Muscle layer of colon (tissue), 2 donors: ENCODE measurements around the gene RBM5.

Source experiments
- H3K27ac ChIP-seq: one replicate; pipeline ENCODE4 v1.7.0; 2013; ENCODE audit warnings: low read depth, mild to moderate bottlenecking, low read length, moderate library complexity
- H3K27me3 ChIP-seq, 2 donors: one replicate each; pipeline ENCODE4 v1.7.0; 2013; ENCODE audit warnings: low read length in 2 of 2, mild to moderate bottlenecking in 2 of 2; ENCODE audit not compliant: insufficient read depth in 2 of 2, control insufficient read depth in 1 of 2
- H3K36me3 ChIP-seq: one replicate; pipeline ENCODE4 v1.7.0; 2013; ENCODE audit warnings: mild to moderate bottlenecking, low read length; ENCODE audit not compliant: insufficient read depth
- H3K4me1 ChIP-seq: one replicate; pipeline ENCODE4 v1.7.0; 2013; ENCODE audit warnings: mild to moderate bottlenecking, low read length; ENCODE audit not compliant: insufficient read depth
- H3K4me3 ChIP-seq, 2 donors: one replicate each; pipeline ENCODE4 v1.7.0; 2013; ENCODE audit warnings: low read length in 2 of 2, low read depth in 1 of 2, mild to moderate bottlenecking in 1 of 2, moderate library complexity in 1 of 2
- H3K9ac ChIP-seq: one replicate; pipeline ENCODE4 v1.7.0; 2013; ENCODE audit warnings: low read length
- H3K9me3 ChIP-seq: one replicate; pipeline ENCODE4 v1.7.0; 2013; ENCODE audit warnings: mild to moderate bottlenecking, low read length
- donor health status: abdominal sarcoma.
- donor health status: Adenocarcinoma of cecum.

The RBM5 gene

GRCh38 chr3:50095352-50095998, 6.8 kb downstream of the RBM5 start:
- Histone ChIP-seq H3K27me3 (no peaks in the 10 kb centered on the region), H3K9ac (no peak overlapping the region), H3K36me3 (peaks cover 75% of the 10 kb centered on the region), H3K9me3 (no peaks in the 10 kb centered on the region), H3K4me1 (peaks cover 12% of the 10 kb centered on the region), H3K4me3 (no peak overlapping the region), H3K27ac (no peak overlapping the region)

GRCh38 chr3:50100386-50100785, 11.7 kb downstream of the RBM5 start:
- Histone ChIP-seq H3K27me3 (no peaks in the 10 kb centered on the region), H3K4me3 (no peak overlapping the region), H3K9ac (no peak overlapping the region), H3K36me3 (peaks cover 83% of the 10 kb centered on the region), H3K9me3 (no peaks in the 10 kb centered on the region), H3K4me1 (no peaks in the 10 kb centered on the region), H3K27ac (no peak overlapping the region)

- no peak overlapping the region for H3K27ac ChIP-seq
These were observed 12.5 kb downstream of the RBM5 start for GRCh38 chr3:50100956-50101845.

GRCh38 chr3:50102558-50102957, 13.8 kb downstream of the RBM5 start:
- no peak overlapping the region for H3K4me3 ChIP-seq
- H3K27me3 ChIP-seq, result no peaks in the 10 kb centered on the region
- H3K9me3 ChIP-seq, result no peaks in the 10 kb centered on the region
- H3K27ac ChIP-seq, result no peak overlapping the region
- H3K4me1 ChIP-seq, result no peaks in the 10 kb centered on the region
- H3K36me3 ChIP-seq, result peaks cover 89% of the 10 kb centered on the region
- H3K9ac ChIP-seq, result no peak overlapping the region

More at GRCh38 chr3:50100956-50101845, 12.5 kb downstream of the RBM5 start:
- no peaks in the 10 kb centered on the region for H3K4me1 ChIP-seq
- no peak overlapping the region for H3K4me3 ChIP-seq
- H3K36me3 ChIP-seq, result peaks cover 81% of the 10 kb centered on the region
- H3K27me3 ChIP-seq, result no peaks in the 10 kb centered on the region
- no peaks in the 10 kb centered on the region for H3K9me3 ChIP-seq
- H3K9ac ChIP-seq, result no peak overlapping the region

GRCh38 chr3:50111757-50112156, 23.0 kb downstream of the RBM5 start:
- Histone ChIP-seq H3K9ac (no peak overlapping the region), H3K4me3 (no peak overlapping the region), H3K4me1 (no peaks in the 10 kb centered on the region), H3K27me3 (no peaks in the 10 kb centered on the region), H3K36me3 (peaks cover 95% of the 10 kb centered on the region), H3K27ac (no peak overlapping the region), H3K9me3 (no peaks in the 10 kb centered on the region)

- no peaks in the 10 kb centered on the region for H3K27me3 ChIP-seq
- H3K27ac ChIP-seq, result no peak overlapping the region
- peaks cover 95% of the 10 kb centered on the region for H3K36me3 ChIP-seq
- no peak overlapping the region for H3K9ac ChIP-seq
- H3K4me3 ChIP-seq, result no peak overlapping the region
- no peaks in the 10 kb centered on the region for H3K9me3 ChIP-seq
- H3K4me1 ChIP-seq, result no peaks in the 10 kb centered on the region
These were observed 23.7 kb downstream of the RBM5 start for GRCh38 chr3:50112462-50112861.

GRCh38 chr3:50117120-50117519, 28.4 kb downstream of the RBM5 start:
- no peak overlapping the region for H3K9ac ChIP-seq
- no peak overlapping the region for H3K27ac ChIP-seq
- no peaks in the 10 kb centered on the region for H3K4me1 ChIP-seq
- H3K4me3 ChIP-seq, result no peak overlapping the region
- no peaks in the 10 kb centered on the region for H3K9me3 ChIP-seq
- peaks cover 84% of the 10 kb centered on the region for H3K36me3 ChIP-seq
- H3K27me3 ChIP-seq, result no peaks in the 10 kb centered on the region

GRCh38 chr3:50118237-50118636, 29.5 kb downstream of the RBM5 start:
- no peak overlapping the region for H3K27ac ChIP-seq
- H3K4me3 ChIP-seq, result no peak overlapping the region
- peaks cover 74% of the 10 kb centered on the region for H3K36me3 ChIP-seq
- no peaks in the 10 kb centered on the region for H3K9me3 ChIP-seq
- H3K9ac ChIP-seq, result no peak overlapping the region
- no peaks in the 10 kb centered on the region for H3K4me1 ChIP-seq
- no peaks in the 10 kb centered on the region for H3K27me3 ChIP-seq

- H3K36me3 ChIP-seq, result peaks cover 58% of the 10 kb centered on the region
These were observed 31.1 kb downstream of the RBM5 start for GRCh38 chr3:50119786-50120185.

GRCh38 chr3:50120364-50121071, 31.8 kb downstream of the RBM5 start:
- Histone ChIP-seq H3K36me3 (peaks cover 51% of the 10 kb centered on the region), H3K27ac (no peak overlapping the region), H3K9me3 (no peaks in the 10 kb centered on the region), H3K4me1 (peaks cover 7% of the 10 kb centered on the region), H3K27me3 (no peaks in the 10 kb centered on the region), H3K9ac (no peak overlapping the region), H3K4me3 (no peak overlapping the region)

More at GRCh38 chr3:50119786-50120185, 31.1 kb downstream of the RBM5 start:
- no peak overlapping the region for H3K9ac ChIP-seq
- H3K4me3 ChIP-seq, result no peak overlapping the region
- H3K4me1 ChIP-seq, result peaks cover 1% of the 10 kb centered on the region
- H3K9me3 ChIP-seq, result no peaks in the 10 kb centered on the region
- no peak overlapping the region for H3K27ac ChIP-seq
- H3K27me3 ChIP-seq, result no peaks in the 10 kb centered on the region
